HEK293 (cell line): Measurements from ENCODE around the gene PAK5.
A peak's percentile ranks its signal among the peaks of the same experiment; 100 is the strongest.

Experiments
- CTCF ChIA-PET: fragments of 350-600 bp; formaldehyde crosslinking; extraction: SDS; loops from one replicate; lab custom pipeline; 2021; ENCODE audit warnings: antibody characterized with exemption; lab: Yijun Ruan, JAX
- POLR2A ChIA-PET: fragments of 300-600 bp; formaldehyde crosslinking; extraction: SDS; loops from one replicate; lab custom pipeline; 2020; ENCODE audit warnings: antibody characterized with exemption, inconsistent platforms; lab: Yijun Ruan, JAX
- H3K27ac ChIP-seq: fragments of 200-500 bp; sonication (Bioruptor generic); 2 replicates; pipeline ENCODE4 v1.5.1; 2014; ENCODE audit warnings: low read depth, low read length, control low read depth, inconsistent platforms; ENCODE audit errors: extremely low read depth
- H3K36me3 ChIP-seq, 2 experiments: fragments of 200-500 bp in 1 of 2; sonication (Bioruptor generic) in 1 of 2; 1 replicate in 1 of 2; 2 replicates in 1 of 2; pipeline ENCODE4 v1.5.1; 2014 to 2017; ENCODE audit warnings: inconsistent platforms in 2 of 2, low read length in 2 of 2; ENCODE audit not compliant: control insufficient read depth in 2 of 2, insufficient read depth in 1 of 2
- H3K4me1 ChIP-seq: fragments of 200-500 bp; sonication (Bioruptor generic); 2 replicates; pipeline ENCODE4 v1.5.1; 2014; ENCODE audit warnings: mild to moderate bottlenecking, low read length, inconsistent platforms; ENCODE audit not compliant: control insufficient read depth, insufficient read depth
- H3K4me3 ChIP-seq: 2 replicates; pipeline ENCODE4 v1.5.1; 2011; ENCODE audit warnings: low read depth, mild to moderate bottlenecking, control low read depth, low read length, moderate library complexity
- H3K9me3 ChIP-seq: fragments of 200-500 bp; sonication (Bioruptor generic); 2 replicates; pipeline ENCODE4 v1.5.1; 2014; ENCODE audit warnings: low read depth, low read length, inconsistent platforms; ENCODE audit not compliant: control insufficient read depth, insufficient read depth
- FEZF1 ChIP-seq: fragments of 450-650 bp; formaldehyde crosslinking; IDR thresholded peaks from 2 replicates; pipeline ENCODE4 v1.5.1; 2016; ENCODE audit warnings: missing biosample characterization, missing genetic modification characterization
- GLIS1 ChIP-seq: fragments of 450-650 bp; formaldehyde crosslinking; IDR thresholded peaks from 2 replicates; pipeline ENCODE4 v1.5.1; 2016; ENCODE audit warnings: missing biosample characterization, missing genetic modification characterization
- ZBTB48 ChIP-seq: fragments of 450-650 bp; formaldehyde crosslinking; IDR thresholded peaks from 2 replicates; pipeline ENCODE4 v1.5.1; 2016; ENCODE audit warnings: missing biosample characterization, missing genetic modification characterization
- ZFP41 ChIP-seq: fragments of 450-650 bp; formaldehyde crosslinking; IDR thresholded peaks from 2 replicates; pipeline ENCODE4 v1.5.1; 2016; ENCODE audit warnings: missing biosample characterization, missing genetic modification characterization, borderline replicate concordance
- ZIC2 ChIP-seq: fragments of 450-650 bp; formaldehyde crosslinking; IDR thresholded peaks from 2 replicates; pipeline ENCODE4 v1.5.1; 2016; ENCODE audit warnings: missing biosample characterization, missing genetic modification characterization
- ZNF202 ChIP-seq: fragments of 450-650 bp; formaldehyde crosslinking; IDR thresholded peaks from 2 replicates; pipeline ENCODE4 v1.5.1; 2016; ENCODE audit warnings: missing biosample characterization, missing genetic modification characterization, borderline replicate concordance
- ZNF248 ChIP-seq: fragments of 450-650 bp; formaldehyde crosslinking; IDR thresholded peaks from 2 replicates; pipeline ENCODE4 v1.5.1; 2017; ENCODE audit warnings: missing biosample characterization, missing genetic modification characterization
- ZNF302 ChIP-seq: fragments of 450-650 bp; formaldehyde crosslinking; IDR thresholded peaks from 2 replicates; pipeline ENCODE4 v1.5.1; 2016; ENCODE audit warnings: missing biosample characterization, missing genetic modification characterization, low read depth
- ZNF335 ChIP-seq: fragments of 450-650 bp; formaldehyde crosslinking; conservative IDR thresholded peaks from 2 replicates; pipeline ENCODE4 v1.5.1; 2016; ENCODE audit warnings: missing biosample characterization, missing genetic modification characterization
- ZNF394 ChIP-seq: fragments of 450-650 bp; formaldehyde crosslinking; IDR thresholded peaks from 2 replicates; pipeline ENCODE4 v1.5.1; 2016; ENCODE audit warnings: missing biosample characterization, missing genetic modification characterization, mild to moderate bottlenecking, moderate library complexity, borderline replicate concordance
- ZNF677 ChIP-seq: fragments of 450-650 bp; IDR thresholded peaks from 2 replicates; pipeline ENCODE4 v1.5.0; 2018; ENCODE audit warnings: missing biosample characterization, mild to moderate bottlenecking, missing genetic modification characterization, moderate library complexity
- ZNF701 ChIP-seq: fragments of 450-650 bp; formaldehyde crosslinking; IDR thresholded peaks from 2 replicates; pipeline ENCODE4 v1.5.1; 2016; ENCODE audit warnings: missing biosample characterization, missing genetic modification characterization
- TF ChIP-seq, protein P1 (sequence below): fragments of 450-650 bp; formaldehyde crosslinking; IDR thresholded peaks from 2 replicates; pipeline ENCODE4 v1.5.1; 2016; ENCODE audit warnings: missing biosample characterization, missing genetic modification characterization
- TF ChIP-seq, protein P2 (sequence below): fragments of 450-650 bp; formaldehyde crosslinking; IDR thresholded peaks from 2 replicates; pipeline ENCODE4 v1.5.1; 2017; ENCODE audit warnings: missing biosample characterization, missing genetic modification characterization
- TF ChIP-seq, protein P3 (sequence below): fragments of 450-650 bp; formaldehyde crosslinking; IDR thresholded peaks from 2 replicates; pipeline ENCODE4 v1.5.1; 2016; ENCODE audit warnings: missing biosample characterization, missing genetic modification characterization, low read depth

The PAK5 gene

DNA sequence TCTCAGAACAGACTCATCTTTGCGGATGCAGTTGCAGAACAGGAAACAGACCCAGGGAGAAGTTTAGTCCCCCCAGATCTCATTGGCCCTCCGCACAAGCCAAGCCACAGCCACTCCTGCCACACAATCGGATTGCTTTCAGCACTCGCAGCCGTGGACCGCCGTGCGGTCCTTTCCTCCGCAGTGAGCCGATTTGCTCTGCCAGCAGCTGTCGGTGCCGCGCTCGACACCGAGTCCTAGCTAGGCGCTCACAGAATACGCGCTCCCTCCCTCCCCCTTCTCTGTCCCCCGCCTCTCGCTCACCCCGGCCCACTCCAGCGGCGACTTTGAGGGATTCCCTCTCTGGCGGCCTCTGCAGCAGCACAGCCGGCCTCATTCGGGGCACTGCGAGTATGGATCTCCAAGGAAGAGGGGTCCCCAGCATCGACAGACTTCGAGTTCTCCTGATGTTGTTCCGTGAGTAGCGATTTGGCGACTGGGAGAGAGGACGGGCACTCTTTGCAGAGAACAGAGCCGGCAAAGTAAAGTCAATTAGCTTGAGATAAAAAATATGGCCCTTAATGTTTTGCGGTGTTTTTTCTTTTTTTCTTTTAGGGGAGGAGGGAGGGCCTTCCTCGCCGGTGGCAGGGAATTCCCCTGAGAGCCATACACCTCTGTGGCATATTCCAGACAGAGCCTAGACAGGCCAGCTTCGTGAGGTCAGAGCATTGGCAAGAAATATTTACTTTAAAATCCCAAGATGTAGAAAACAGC is 324.2 kb downstream of the PAK5 start, which contains the start of gene LAMP5 (continued):
- TF ChIP-seq ZNF701 (tag by site-specific recombination) (no peak), ZFP41 (no peak)
- TF ChIP-seq, protein P1, sequence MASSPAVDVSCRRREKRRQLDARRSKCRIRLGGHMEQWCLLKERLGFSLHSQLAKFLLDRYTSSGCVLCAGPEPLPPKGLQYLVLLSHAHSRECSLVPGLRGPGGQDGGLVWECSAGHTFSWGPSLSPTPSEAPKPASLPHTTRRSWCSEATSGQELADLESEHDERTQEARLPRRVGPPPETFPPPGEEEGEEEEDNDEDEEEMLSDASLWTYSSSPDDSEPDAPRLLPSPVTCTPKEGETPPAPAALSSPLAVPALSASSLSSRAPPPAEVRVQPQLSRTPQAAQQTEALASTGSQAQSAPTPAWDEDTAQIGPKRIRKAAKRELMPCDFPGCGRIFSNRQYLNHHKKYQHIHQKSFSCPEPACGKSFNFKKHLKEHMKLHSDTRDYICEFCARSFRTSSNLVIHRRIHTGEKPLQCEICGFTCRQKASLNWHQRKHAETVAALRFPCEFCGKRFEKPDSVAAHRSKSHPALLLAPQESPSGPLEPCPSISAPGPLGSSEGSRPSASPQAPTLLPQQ = no peak

DNA sequence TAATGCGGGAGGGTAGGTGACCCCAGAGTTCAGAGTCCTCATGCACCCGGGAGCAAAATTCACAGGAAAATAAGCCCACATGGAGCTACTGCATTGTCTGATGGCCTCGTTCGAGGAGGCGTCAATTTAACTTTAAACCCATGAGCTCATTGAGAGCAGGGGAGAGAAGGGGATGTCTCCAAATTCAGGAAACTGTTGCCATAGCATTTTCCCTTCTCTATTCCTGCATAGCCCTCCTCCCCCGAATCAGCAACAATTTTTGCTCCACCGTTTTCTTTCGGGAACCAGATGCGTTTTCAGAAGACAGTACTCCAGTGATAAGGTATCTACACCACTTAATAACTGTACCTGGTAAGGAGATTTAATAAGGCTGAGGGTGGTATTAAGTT is 324.8 kb downstream of the PAK5 start:
- Histone ChIP-seq H3K27ac (no peak overlapping the region), H3K4me1 (no peaks in the 10 kb centered on the region; the same call in 1 of the 2 replicates), H3K36me3 (no peaks in the 10 kb centered on the region), H3K4me3 (no peak overlapping the region), H3K9me3 (no peaks in the 10 kb centered on the region)
- TF ChIP-seq, protein P2, sequence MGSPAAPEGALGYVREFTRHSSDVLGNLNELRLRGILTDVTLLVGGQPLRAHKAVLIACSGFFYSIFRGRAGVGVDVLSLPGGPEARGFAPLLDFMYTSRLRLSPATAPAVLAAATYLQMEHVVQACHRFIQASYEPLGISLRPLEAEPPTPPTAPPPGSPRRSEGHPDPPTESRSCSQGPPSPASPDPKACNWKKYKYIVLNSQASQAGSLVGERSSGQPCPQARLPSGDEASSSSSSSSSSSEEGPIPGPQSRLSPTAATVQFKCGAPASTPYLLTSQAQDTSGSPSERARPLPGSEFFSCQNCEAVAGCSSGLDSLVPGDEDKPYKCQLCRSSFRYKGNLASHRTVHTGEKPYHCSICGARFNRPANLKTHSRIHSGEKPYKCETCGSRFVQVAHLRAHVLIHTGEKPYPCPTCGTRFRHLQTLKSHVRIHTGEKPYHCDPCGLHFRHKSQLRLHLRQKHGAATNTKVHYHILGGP = no peak
- peak; percentile 92 for TF ChIP-seq ZBTB48 (tag by site-specific recombination)
- POLR2A ChIA-PET = no interaction called here
- CTCF ChIA-PET = interaction anchor here (1.4 kb wide), 1 partner anchor 8 kb away, joined by 5 read pairs; no protein-coding TSS in a partner anchor

DNA sequence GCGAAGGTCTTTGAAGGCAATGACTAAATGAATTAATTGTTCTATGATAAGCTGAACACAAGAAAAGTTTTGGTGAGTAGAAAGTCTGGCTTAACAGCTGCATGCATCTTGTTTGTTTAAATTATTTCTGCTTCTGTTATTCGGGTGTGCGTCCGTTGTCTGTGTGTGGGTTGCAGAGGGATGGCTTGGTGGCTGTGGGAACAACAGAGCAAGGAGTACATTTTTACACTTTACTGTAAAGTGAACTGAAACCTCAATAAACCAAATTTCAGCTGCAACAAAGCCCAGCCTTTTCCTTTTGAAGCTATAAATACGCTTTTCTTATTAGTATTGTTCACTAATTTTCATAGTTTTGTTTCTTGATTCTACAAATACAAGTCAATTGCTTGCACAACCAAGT is 328.0 kb downstream of the PAK5 start:
- ChIA-PET POLR2A (no interaction called here), CTCF (interaction anchor here (0.5 kb wide), 1 partner anchor 554 kb away, joined by 5 read pairs; no protein-coding TSS in a partner anchor)
- Histone ChIP-seq H3K36me3 (no peaks in the 10 kb centered on the region), H3K27ac (no peak overlapping the region), H3K4me3 (no peak overlapping the region), H3K9me3 (no peaks in the 10 kb centered on the region), H3K4me1 (no peaks in the 10 kb centered on the region; the same call in 1 of the 2 replicates)
- TF ChIP-seq ZNF335 (tag by site-specific recombination) = no peak
- TF ChIP-seq ZNF302 (tag by site-specific recombination) = no peak
- TF ChIP-seq ZNF248 (tag by site-specific recombination) = no peak
- TF ChIP-seq FEZF1 (tag by site-specific recombination) = no peak
- TF ChIP-seq ZIC2 = no peak
- no peak for TF ChIP-seq ZNF394 (tag by site-specific recombination)
- TF ChIP-seq ZNF202 (tag by site-specific recombination) = no peak
- TF ChIP-seq, protein P3, sequence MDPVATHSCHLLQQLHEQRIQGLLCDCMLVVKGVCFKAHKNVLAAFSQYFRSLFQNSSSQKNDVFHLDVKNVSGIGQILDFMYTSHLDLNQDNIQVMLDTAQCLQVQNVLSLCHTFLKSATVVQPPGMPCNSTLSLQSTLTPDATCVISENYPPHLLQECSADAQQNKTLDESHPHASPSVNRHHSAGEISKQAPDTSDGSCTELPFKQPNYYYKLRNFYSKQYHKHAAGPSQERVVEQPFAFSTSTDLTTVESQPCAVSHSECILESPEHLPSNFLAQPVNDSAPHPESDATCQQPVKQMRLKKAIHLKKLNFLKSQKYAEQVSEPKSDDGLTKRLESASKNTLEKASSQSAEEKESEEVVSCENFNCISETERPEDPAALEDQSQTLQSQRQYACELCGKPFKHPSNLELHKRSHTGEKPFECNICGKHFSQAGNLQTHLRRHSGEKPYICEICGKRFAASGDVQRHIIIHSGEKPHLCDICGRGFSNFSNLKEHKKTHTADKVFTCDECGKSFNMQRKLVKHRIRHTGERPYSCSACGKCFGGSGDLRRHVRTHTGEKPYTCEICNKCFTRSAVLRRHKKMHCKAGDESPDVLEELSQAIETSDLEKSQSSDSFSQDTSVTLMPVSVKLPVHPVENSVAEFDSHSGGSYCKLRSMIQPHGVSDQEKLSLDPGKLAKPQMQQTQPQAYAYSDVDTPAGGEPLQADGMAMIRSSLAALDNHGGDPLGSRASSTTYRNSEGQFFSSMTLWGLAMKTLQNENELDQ (tag by site-specific recombination) = no peak
- no peak for TF ChIP-seq ZNF677 (tag by site-specific recombination)
- TF ChIP-seq, protein P2 = no peak
- TF ChIP-seq GLIS1 (tag by site-specific recombination) = no peak
